HL-60 (cell line): ENCODE data around the gene PLA2G2E.

Experiments used
- DNase-seq, 2 experiments: peaks; one replicate each; pipeline ENCODE4 v3.0.0-alpha.2; 2010 to 2020; ENCODE audit warnings: low read depth in 1 of 2, low spot score in 1 of 2
- H3K27ac ChIP-seq: fragments of 250-450 bp; sonication (Bioruptor Pico); replicated peaks from 2 replicates; pipeline ENCODE4 v1.5.1; 2020; ENCODE audit warnings: mild to moderate bottlenecking, moderate library complexity
- H3K27me3 ChIP-seq: fragments of 250-450 bp; sonication (Bioruptor Pico); 2 replicates; pipeline ENCODE4 v1.5.1; 2021; ENCODE audit warnings: mild to moderate bottlenecking, moderate library complexity; ENCODE audit not compliant: insufficient read depth, poor library complexity, severe bottlenecking
- H3K4me3 ChIP-seq: replicated peaks from 2 replicates; pipeline ENCODE4 v1.5.1; 2011; ENCODE audit warnings: mild to moderate bottlenecking, control low read depth, low read length; ENCODE audit not compliant: insufficient read depth
- CTCF ChIP-seq: IDR thresholded peaks from one replicate; pipeline ENCODE4 v1.5.1; 2011; ENCODE audit warnings: low read length, control low read depth, inconsistent platforms; ENCODE audit not compliant: insufficient read depth
- GABPA ChIP-seq: IDR thresholded peaks from 2 replicates; pipeline ENCODE4 v1.6.1; 2012; ENCODE audit warnings: low read depth
- POLR2AphosphoS5 ChIP-seq: IDR thresholded peaks from 2 replicates; pipeline ENCODE4 v1.6.1; 2012; ENCODE audit warnings: low read depth
- SPI1 ChIP-seq: IDR thresholded peaks from 2 replicates; pipeline ENCODE4 v1.6.1; 2012; ENCODE audit warnings: low read depth, mild to moderate bottlenecking, borderline replicate concordance
- TF ChIP-seq, protein P1 (sequence below): IDR thresholded peaks from 2 replicates; pipeline ENCODE4 v1.6.1; 2012; ENCODE audit warnings: low read depth; ENCODE audit not compliant: insufficient replicate concordance

The PLA2G2E gene

GRCh38 chr1:19940486-19941205, 17.2 kb upstream of the PLA2G2E start:
- H3K27ac ChIP-seq, result no peak overlapping the region
- DNase-seq, result no peak

DNA sequence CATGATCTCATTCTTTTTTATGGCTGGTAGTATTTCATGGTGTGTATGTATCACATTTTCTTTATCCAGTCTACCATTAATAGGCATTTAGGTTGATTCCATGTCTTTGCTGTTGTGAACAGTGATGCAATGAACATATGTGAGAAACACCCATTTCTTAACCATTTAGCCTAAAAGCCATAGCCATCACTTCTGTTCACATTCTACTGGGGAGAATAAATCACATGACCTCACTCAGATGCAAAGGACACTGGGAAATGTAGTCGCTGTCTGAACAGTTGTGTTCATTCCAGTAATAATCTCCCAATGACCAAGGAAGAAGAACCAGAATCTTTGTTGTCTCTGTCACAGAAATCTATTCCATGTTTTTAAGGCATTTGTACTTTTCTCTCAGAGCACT, 15.1 kb upstream of the PLA2G2E start:
- no peak for TF ChIP-seq SPI1
- no peak for TF ChIP-seq POLR2AphosphoS5
- TF ChIP-seq, protein P1, sequence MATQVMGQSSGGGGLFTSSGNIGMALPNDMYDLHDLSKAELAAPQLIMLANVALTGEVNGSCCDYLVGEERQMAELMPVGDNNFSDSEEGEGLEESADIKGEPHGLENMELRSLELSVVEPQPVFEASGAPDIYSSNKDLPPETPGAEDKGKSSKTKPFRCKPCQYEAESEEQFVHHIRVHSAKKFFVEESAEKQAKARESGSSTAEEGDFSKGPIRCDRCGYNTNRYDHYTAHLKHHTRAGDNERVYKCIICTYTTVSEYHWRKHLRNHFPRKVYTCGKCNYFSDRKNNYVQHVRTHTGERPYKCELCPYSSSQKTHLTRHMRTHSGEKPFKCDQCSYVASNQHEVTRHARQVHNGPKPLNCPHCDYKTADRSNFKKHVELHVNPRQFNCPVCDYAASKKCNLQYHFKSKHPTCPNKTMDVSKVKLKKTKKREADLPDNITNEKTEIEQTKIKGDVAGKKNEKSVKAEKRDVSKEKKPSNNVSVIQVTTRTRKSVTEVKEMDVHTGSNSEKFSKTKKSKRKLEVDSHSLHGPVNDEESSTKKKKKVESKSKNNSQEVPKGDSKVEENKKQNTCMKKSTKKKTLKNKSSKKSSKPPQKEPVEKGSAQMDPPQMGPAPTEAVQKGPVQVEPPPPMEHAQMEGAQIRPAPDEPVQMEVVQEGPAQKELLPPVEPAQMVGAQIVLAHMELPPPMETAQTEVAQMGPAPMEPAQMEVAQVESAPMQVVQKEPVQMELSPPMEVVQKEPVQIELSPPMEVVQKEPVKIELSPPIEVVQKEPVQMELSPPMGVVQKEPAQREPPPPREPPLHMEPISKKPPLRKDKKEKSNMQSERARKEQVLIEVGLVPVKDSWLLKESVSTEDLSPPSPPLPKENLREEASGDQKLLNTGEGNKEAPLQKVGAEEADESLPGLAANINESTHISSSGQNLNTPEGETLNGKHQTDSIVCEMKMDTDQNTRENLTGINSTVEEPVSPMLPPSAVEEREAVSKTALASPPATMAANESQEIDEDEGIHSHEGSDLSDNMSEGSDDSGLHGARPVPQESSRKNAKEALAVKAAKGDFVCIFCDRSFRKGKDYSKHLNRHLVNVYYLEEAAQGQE, result no peak
- no peak for TF ChIP-seq CTCF
- no peak for TF ChIP-seq GABPA
- no peak overlapping the region for H3K27ac ChIP-seq

More at GRCh38 chr1:19940486-19941205, 17.2 kb upstream of the PLA2G2E start:
- Histone ChIP-seq H3K27me3 (no peaks in the 10 kb centered on the region), H3K4me3 (no peak overlapping the region)
- TF ChIP-seq CTCF (no peak), GABPA (no peak), POLR2AphosphoS5 (no peak), SPI1 (no peak)
- TF ChIP-seq, protein P1, result no peak

GRCh38 chr1:19936061-19936750, 12.8 kb upstream of the PLA2G2E start:
- no peaks in the 10 kb centered on the region for H3K27me3 ChIP-seq
- TF ChIP-seq, protein P1, result no peak
- TF ChIP-seq CTCF (no peak), SPI1 (no peak), GABPA (no peak), POLR2AphosphoS5 (no peak)
- no peak for DNase-seq
- no peak overlapping the region for H3K27ac ChIP-seq
- no peak overlapping the region for H3K4me3 ChIP-seq

More for the DNA sequence above, 15.1 kb upstream of the PLA2G2E start:
- Histone ChIP-seq H3K27me3 (no peaks in the 10 kb centered on the region), H3K4me3 (no peak overlapping the region)
- DNase-seq, result no peak
